GM12878 (cell line): ENCODE data around the gene ZSCAN32.

Experiments
- ESRRA ChIP-seq: IDR thresholded peaks from 2 replicates; pipeline ENCODE4 v1.6.1; 2012; ENCODE audit warnings: mild to moderate bottlenecking, low read length, improper control_type of control experiment
- NFXL1 ChIP-seq: fragments of 450-650 bp; IDR thresholded peaks from 2 replicates; pipeline ENCODE4 v1.6.1; 2017; ENCODE audit warnings: antibody characterized with exemption, mild to moderate bottlenecking, borderline replicate concordance
- ZNF274 ChIP-seq: IDR thresholded peaks from one replicate; pipeline ENCODE4 v1.8.0; 2011; ENCODE audit not compliant: insufficient read length, insufficient read depth
- TF ChIP-seq, protein P1 (sequence below): IDR thresholded peaks from 2 replicates; pipeline ENCODE4 v1.6.1; 2012; ENCODE audit warnings: mild to moderate bottlenecking, low read depth, low read length
- TF ChIP-seq, protein P2 (sequence below), 3 experiments: IDR thresholded peaks in 2 of 3; conservative IDR thresholded peaks in 1 of 3; 2 replicates each; pipeline ENCODE4 v1.5.1; 2011; ENCODE audit warnings: low read depth in 3 of 3, low read length in 3 of 3, mild to moderate bottlenecking in 3 of 3, control low read depth in 2 of 3, moderate library complexity in 2 of 3, inconsistent platforms in 1 of 3, mixed read lengths in 1 of 3; ENCODE audit not compliant: control insufficient read depth in 2 of 3, insufficient read depth in 1 of 3; ENCODE audit errors: extremely low read depth in 1 of 3

DNA sequence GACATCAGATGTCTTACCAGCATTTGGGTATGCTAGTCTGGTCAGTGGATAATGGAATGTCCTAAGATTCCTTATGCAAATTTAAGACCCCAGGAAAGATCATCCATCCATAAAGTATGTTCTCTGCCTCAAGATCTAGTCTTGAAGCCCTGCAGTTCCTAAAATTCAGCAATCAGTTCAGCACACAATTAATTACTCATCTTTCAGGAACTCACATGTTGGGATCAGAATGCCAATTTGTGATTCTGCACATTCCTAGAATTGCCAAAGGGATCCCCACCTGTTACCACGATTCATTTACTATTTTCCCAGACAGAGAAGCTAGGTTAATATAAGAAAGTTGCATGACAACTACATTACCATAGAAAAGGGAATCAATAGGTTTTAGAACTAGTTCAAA is 41.9 kb downstream of the ZSCAN32 start:
- TF ChIP-seq, protein P1, sequence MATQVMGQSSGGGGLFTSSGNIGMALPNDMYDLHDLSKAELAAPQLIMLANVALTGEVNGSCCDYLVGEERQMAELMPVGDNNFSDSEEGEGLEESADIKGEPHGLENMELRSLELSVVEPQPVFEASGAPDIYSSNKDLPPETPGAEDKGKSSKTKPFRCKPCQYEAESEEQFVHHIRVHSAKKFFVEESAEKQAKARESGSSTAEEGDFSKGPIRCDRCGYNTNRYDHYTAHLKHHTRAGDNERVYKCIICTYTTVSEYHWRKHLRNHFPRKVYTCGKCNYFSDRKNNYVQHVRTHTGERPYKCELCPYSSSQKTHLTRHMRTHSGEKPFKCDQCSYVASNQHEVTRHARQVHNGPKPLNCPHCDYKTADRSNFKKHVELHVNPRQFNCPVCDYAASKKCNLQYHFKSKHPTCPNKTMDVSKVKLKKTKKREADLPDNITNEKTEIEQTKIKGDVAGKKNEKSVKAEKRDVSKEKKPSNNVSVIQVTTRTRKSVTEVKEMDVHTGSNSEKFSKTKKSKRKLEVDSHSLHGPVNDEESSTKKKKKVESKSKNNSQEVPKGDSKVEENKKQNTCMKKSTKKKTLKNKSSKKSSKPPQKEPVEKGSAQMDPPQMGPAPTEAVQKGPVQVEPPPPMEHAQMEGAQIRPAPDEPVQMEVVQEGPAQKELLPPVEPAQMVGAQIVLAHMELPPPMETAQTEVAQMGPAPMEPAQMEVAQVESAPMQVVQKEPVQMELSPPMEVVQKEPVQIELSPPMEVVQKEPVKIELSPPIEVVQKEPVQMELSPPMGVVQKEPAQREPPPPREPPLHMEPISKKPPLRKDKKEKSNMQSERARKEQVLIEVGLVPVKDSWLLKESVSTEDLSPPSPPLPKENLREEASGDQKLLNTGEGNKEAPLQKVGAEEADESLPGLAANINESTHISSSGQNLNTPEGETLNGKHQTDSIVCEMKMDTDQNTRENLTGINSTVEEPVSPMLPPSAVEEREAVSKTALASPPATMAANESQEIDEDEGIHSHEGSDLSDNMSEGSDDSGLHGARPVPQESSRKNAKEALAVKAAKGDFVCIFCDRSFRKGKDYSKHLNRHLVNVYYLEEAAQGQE: no peak
- TF ChIP-seq ZNF274: no peak
- TF ChIP-seq NFXL1: no peak
- TF ChIP-seq ESRRA: no peak
- TF ChIP-seq, protein P2, sequence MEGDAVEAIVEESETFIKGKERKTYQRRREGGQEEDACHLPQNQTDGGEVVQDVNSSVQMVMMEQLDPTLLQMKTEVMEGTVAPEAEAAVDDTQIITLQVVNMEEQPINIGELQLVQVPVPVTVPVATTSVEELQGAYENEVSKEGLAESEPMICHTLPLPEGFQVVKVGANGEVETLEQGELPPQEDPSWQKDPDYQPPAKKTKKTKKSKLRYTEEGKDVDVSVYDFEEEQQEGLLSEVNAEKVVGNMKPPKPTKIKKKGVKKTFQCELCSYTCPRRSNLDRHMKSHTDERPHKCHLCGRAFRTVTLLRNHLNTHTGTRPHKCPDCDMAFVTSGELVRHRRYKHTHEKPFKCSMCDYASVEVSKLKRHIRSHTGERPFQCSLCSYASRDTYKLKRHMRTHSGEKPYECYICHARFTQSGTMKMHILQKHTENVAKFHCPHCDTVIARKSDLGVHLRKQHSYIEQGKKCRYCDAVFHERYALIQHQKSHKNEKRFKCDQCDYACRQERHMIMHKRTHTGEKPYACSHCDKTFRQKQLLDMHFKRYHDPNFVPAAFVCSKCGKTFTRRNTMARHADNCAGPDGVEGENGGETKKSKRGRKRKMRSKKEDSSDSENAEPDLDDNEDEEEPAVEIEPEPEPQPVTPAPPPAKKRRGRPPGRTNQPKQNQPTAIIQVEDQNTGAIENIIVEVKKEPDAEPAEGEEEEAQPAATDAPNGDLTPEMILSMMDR (IDR thresholded peaks at IDR 0.05 in 2 of 3, conservative IDR thresholded peaks at IDR 0.05 in 1 of 3; ENCODE audit: control insufficient read depth in 2 of 3, extremely low read depth in 1 of 3, insufficient read depth in 1 of 3, low read depth in 3 of 3, low read length in 3 of 3): no peak
